ENCODE measurements around the gene MRPL40. TPM values are rescaled to one million over a fixed set of nuclear protein-coding genes. Genes with fewer than 3 reads are reported as not detected.

Gene MRPL40
- total RNA-seq, 1 donor from 2014 or later, result 19.9 TPM

DNA sequence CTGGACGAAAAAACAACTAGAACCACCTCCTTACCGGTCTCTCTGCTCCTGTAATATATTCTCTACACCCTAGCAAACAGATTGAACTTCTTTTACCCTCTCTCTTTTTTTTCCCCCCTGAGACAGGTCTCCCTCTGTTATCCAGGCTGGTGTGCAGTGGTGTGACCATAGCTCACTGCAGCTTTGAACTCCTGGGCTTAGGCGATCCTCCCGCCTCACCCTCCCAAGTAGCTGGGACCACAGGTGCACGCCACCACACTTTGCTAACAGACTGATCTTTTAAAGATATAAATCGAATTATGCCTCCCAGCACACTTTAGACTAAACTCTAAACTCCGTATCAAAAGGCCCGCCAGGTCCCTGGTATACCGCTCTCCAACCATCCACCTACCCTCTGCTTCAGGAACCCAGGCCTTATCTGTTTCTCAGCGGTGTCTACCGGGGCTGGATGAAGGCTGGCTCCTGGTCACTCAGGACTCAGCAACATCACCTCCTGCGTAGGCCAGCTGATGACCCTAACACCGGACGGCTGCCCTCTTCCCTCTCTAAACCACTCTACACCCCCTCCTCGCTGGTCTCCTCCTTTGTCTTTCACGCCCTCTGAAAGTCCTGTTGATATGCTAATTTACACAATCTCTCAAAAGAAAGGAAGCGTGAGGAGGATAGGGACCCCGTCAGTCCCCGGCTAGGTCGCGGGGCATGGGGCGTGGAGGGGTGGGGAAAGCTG, 14.4 kb downstream of the MRPL40 start:
- H3K9me3 Mint-ChIP-seq (ENCODE audit: unreplicated experiment), result no peaks in the 10 kb centered on the region
- peaks cover 31% of the 10 kb centered on the region for H3K4me1 Mint-ChIP-seq (ENCODE audit: unreplicated experiment)
- peaks cover 8% of the 10 kb centered on the region for H3K27me3 Mint-ChIP-seq (ENCODE audit: unreplicated experiment)
- H3K27ac Mint-ChIP-seq (ENCODE audit: unreplicated experiment), result peak overlapping the region; percentile 89
- DNase-seq (ENCODE audit: low spot score), result no peak
- peaks cover 12% of the 10 kb centered on the region for H3K36me3 Mint-ChIP-seq (ENCODE audit: low read depth, unreplicated experiment)
- peak overlapping the region; percentile 97 for H3K4me3 Mint-ChIP-seq (ENCODE audit: unreplicated experiment)
- TF ChIP-seq, protein P1, sequence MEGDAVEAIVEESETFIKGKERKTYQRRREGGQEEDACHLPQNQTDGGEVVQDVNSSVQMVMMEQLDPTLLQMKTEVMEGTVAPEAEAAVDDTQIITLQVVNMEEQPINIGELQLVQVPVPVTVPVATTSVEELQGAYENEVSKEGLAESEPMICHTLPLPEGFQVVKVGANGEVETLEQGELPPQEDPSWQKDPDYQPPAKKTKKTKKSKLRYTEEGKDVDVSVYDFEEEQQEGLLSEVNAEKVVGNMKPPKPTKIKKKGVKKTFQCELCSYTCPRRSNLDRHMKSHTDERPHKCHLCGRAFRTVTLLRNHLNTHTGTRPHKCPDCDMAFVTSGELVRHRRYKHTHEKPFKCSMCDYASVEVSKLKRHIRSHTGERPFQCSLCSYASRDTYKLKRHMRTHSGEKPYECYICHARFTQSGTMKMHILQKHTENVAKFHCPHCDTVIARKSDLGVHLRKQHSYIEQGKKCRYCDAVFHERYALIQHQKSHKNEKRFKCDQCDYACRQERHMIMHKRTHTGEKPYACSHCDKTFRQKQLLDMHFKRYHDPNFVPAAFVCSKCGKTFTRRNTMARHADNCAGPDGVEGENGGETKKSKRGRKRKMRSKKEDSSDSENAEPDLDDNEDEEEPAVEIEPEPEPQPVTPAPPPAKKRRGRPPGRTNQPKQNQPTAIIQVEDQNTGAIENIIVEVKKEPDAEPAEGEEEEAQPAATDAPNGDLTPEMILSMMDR (IDR thresholded peaks at IDR 0.05; ENCODE audit: unreplicated experiment), result no peak

DNA sequence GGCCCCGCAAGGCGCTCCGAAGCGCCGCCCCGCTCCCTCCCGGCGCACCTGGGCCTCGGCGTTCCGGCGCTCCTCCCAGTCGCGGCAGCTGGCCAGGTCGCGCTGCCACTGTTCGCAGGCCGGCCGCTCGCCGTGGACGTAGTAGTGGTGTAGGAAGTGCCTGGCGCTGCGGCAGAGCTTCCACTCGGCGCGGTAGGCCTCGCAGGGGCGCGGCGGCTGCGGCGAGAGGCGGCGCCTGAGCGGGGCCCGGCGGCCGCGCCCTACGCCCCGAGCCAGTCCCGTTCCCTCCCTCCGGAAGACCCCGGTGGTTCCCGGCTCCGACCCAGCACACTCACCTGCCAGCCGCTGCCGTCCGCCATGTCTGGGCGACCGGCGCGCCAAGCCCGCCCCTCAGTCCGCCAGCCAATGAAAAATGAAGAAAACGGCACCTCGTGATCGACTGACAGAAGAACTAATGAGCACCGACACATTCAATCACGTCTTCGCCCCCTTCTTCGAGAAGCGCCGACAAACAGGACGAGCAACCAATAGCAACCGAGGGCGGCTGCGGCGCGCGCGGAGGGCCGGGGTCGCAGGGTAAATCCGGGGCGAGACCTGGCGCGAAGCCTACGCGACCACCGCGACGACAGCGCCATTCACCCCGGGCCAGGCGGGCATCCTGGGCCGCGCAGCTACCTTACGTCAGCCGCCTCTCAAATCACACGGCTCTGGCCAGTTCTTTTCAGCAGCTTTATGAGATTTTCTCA, 15.2 kb downstream of the MRPL40 start, which contains the start of gene C22orf39:
Gene C22orf39, minus strand, starts transcription at position 382 of the 746 bp plus-strand sequence. Its CDS starts 23 bp downstream, at position 359.
- TF ChIP-seq, protein P1 (IDR thresholded peaks at IDR 0.05; ENCODE audit: unreplicated experiment), result no peak
- no peaks in the 10 kb centered on the region for H3K9me3 Mint-ChIP-seq (ENCODE audit: unreplicated experiment)
- peak; percentile 82 for DNase-seq (ENCODE audit: low spot score)
- peak within 1 kb of the TSS; percentile 97 for H3K4me3 Mint-ChIP-seq (ENCODE audit: unreplicated experiment)
- peaks cover 8% of the 10 kb centered on the region for H3K27me3 Mint-ChIP-seq (ENCODE audit: unreplicated experiment)
- peaks cover 28% of the 10 kb centered on the region for H3K4me1 Mint-ChIP-seq (ENCODE audit: unreplicated experiment)
- H3K27ac Mint-ChIP-seq (ENCODE audit: unreplicated experiment), result peak within 1 kb of the TSS; percentile 89
- peaks cover 9% of the 10 kb centered on the region for H3K36me3 Mint-ChIP-seq (ENCODE audit: low read depth, unreplicated experiment)

DNA sequence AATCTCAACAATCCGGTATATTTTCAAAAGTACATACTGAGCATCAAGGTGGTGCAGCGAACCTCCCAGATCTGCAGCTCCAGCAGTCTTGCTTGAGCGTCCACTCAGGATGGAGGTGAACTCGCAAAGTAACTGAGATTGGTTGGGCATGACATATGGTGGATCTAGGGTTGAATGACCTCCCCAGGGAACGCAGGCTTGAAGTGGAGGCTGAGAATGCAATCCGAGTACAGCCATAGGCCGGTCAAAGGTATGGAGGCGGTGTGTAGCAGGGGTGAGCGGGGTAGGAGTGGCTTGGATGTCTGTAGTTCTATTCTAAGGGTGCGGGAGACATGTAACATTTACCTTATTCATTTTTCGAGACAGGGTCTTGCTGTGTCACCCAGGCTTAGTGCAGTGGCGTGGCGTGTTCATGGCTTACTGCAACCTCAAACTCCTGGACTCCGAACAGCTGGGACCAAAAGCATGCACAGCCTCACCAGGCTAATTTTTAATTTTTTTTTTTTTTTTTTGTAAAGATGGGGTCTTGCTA, 15.8 kb downstream of the MRPL40 start:
- peaks cover 28% of the 10 kb centered on the region for H3K4me1 Mint-ChIP-seq (ENCODE audit: unreplicated experiment)
- peak; percentile 24 for DNase-seq (ENCODE audit: low spot score)
- peaks cover 8% of the 10 kb centered on the region for H3K27me3 Mint-ChIP-seq (ENCODE audit: unreplicated experiment)
- peak overlapping the region; percentile 89 for H3K4me3 Mint-ChIP-seq (ENCODE audit: unreplicated experiment)
- TF ChIP-seq, protein P1 (IDR thresholded peaks at IDR 0.05; ENCODE audit: unreplicated experiment), result no peak
- peaks cover 9% of the 10 kb centered on the region for H3K36me3 Mint-ChIP-seq (ENCODE audit: low read depth, unreplicated experiment)
- no peaks in the 10 kb centered on the region for H3K9me3 Mint-ChIP-seq (ENCODE audit: unreplicated experiment)
- peak overlapping the region; percentile 70 for H3K27ac Mint-ChIP-seq (ENCODE audit: unreplicated experiment)

DNA sequence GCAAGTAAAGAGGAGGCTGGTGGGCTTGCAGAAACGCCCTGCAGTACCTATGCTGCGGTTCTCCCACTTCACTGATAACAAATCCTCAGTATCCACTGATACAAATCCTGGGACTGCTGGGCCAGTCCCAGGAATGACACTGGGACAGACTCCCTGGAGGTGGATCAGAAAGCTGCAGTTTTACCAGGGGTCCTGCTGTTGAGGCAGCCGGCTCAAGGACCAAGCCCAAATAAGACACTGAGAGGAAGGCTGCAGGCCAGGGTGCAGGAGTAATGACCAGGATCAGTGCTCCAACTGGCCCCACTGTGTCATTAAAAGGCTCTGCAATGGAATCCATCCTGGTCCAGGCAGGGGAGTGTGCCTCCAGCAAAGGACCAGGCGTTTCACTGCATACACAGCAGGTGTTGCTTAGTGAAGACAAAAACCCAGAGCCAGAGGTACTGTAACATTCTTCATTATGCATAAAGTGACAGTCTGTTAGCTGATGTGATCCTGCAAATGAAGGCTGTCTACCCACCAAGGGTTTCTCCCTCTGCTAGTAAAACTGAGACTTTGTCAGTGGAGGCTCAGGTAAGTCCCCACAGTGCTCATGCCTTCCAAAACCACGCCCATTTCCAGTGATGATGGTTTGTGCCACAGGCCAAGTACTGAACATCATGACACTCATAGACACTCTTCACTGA, 16.5 kb downstream of the MRPL40 start:
- Mint-ChIP-seq H3K4me1 (ENCODE audit: unreplicated experiment) (peaks cover 28% of the 10 kb centered on the region), H3K27ac (ENCODE audit: unreplicated experiment) (no peak overlapping the region), H3K36me3 (ENCODE audit: low read depth, unreplicated experiment) (peaks cover 6% of the 10 kb centered on the region), H3K4me3 (ENCODE audit: unreplicated experiment) (peak overlapping the region; percentile 33), H3K9me3 (ENCODE audit: unreplicated experiment) (no peaks in the 10 kb centered on the region), H3K27me3 (ENCODE audit: unreplicated experiment) (peaks cover 8% of the 10 kb centered on the region)
- TF ChIP-seq, protein P1 (IDR thresholded peaks at IDR 0.05; ENCODE audit: unreplicated experiment), result no peak
- no peak for DNase-seq (ENCODE audit: low spot score)
